Prostate gland (tissue), 2 donors: ENCODE measurements around the gene CMTM3.

ENCODE experiments used
- CTCF ChIP-seq, 4 experiments: fragments of 200-600 bp in 2 of 4; fragments of 450-650 bp in 2 of 4; sonication (generic) in 2 of 4; IDR thresholded peaks; 1 replicate in 3 of 4; 2 replicates in 1 of 4; pipeline ENCODE4 v1.5.1; 2016 to 2019; ENCODE audit warnings: antibody characterized with exemption in 4 of 4, mild to moderate bottlenecking in 2 of 4, moderate library complexity in 2 of 4
- POLR2A ChIP-seq: fragments of 450-650 bp; IDR thresholded peaks from one replicate; pipeline ENCODE4 v1.6.1; 2016; ENCODE audit warnings: antibody characterized with exemption, mild to moderate bottlenecking
- POLR2AphosphoS5 ChIP-seq: sonication (generic); formaldehyde crosslinking; IDR thresholded peaks from one replicate; pipeline ENCODE4 v1.6.1; 2017; ENCODE audit warnings: antibody characterized with exemption

- TF ChIP-seq CTCF (IDR thresholded peaks at IDR 0.05), result no peak
- TF ChIP-seq POLR2A, result no peak
- TF ChIP-seq POLR2AphosphoS5, result no peak
Measured at GRCh38 chr16:66590322-66590721, 14.2 kb upstream of the CMTM3 start.
